ENCODE measurements around the gene IFITM5.

- TF ChIP-seq CTCF (IDR thresholded peaks at IDR 0.05) (no peak), POLR2AphosphoS5 (IDR thresholded peaks at IDR 0.05) (no peak)
Measured at GRCh38 chr11:270451-271318, 28.6 kb downstream of the IFITM5 start.
